HL-60 (cell line): Measurements from ENCODE around the gene MIR17HG.

Experiments used
- POLR2AphosphoS5 ChIP-seq: IDR thresholded peaks from 2 replicates; pipeline ENCODE4 v1.6.1; 2012; ENCODE audit warnings: low read depth
- TF ChIP-seq, protein P1 (sequence below): IDR thresholded peaks from one replicate; pipeline ENCODE4 v1.5.1; 2011; ENCODE audit warnings: low read length, control low read depth, inconsistent platforms; ENCODE audit not compliant: insufficient read depth
- TF ChIP-seq, protein P2 (sequence below): IDR thresholded peaks from 2 replicates; pipeline ENCODE4 v1.6.1; 2012; ENCODE audit warnings: low read depth; ENCODE audit not compliant: insufficient replicate concordance

DNA sequence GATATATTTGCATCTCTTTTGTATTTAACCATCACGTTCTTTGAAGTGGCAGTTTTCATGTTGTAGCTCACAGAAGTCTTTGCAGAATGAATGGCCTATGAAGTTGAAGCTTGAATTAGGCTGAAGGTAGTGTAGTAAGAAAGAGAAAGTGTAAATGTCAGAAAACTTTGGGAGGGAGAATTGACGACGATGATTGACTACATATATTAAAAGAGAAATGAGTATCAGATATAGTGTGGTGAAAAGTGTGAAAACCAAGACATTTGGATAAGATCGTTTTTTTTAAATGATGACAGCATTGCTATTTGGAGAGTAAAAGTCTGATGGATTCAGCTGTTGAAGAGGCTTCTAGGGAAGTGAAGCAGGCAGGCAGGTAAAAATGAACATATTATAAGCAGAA lies 36.3 kb downstream of the MIR17HG start:
- TF ChIP-seq POLR2AphosphoS5: no peak
- TF ChIP-seq, protein P1, sequence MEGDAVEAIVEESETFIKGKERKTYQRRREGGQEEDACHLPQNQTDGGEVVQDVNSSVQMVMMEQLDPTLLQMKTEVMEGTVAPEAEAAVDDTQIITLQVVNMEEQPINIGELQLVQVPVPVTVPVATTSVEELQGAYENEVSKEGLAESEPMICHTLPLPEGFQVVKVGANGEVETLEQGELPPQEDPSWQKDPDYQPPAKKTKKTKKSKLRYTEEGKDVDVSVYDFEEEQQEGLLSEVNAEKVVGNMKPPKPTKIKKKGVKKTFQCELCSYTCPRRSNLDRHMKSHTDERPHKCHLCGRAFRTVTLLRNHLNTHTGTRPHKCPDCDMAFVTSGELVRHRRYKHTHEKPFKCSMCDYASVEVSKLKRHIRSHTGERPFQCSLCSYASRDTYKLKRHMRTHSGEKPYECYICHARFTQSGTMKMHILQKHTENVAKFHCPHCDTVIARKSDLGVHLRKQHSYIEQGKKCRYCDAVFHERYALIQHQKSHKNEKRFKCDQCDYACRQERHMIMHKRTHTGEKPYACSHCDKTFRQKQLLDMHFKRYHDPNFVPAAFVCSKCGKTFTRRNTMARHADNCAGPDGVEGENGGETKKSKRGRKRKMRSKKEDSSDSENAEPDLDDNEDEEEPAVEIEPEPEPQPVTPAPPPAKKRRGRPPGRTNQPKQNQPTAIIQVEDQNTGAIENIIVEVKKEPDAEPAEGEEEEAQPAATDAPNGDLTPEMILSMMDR: no peak
- TF ChIP-seq, protein P2, sequence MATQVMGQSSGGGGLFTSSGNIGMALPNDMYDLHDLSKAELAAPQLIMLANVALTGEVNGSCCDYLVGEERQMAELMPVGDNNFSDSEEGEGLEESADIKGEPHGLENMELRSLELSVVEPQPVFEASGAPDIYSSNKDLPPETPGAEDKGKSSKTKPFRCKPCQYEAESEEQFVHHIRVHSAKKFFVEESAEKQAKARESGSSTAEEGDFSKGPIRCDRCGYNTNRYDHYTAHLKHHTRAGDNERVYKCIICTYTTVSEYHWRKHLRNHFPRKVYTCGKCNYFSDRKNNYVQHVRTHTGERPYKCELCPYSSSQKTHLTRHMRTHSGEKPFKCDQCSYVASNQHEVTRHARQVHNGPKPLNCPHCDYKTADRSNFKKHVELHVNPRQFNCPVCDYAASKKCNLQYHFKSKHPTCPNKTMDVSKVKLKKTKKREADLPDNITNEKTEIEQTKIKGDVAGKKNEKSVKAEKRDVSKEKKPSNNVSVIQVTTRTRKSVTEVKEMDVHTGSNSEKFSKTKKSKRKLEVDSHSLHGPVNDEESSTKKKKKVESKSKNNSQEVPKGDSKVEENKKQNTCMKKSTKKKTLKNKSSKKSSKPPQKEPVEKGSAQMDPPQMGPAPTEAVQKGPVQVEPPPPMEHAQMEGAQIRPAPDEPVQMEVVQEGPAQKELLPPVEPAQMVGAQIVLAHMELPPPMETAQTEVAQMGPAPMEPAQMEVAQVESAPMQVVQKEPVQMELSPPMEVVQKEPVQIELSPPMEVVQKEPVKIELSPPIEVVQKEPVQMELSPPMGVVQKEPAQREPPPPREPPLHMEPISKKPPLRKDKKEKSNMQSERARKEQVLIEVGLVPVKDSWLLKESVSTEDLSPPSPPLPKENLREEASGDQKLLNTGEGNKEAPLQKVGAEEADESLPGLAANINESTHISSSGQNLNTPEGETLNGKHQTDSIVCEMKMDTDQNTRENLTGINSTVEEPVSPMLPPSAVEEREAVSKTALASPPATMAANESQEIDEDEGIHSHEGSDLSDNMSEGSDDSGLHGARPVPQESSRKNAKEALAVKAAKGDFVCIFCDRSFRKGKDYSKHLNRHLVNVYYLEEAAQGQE: no peak
